Astrocyte of the cerebellum (primary cell): ENCODE data around the gene ASCL3.

Experiments used
- DNase-seq: peaks from one replicate; pipeline ENCODE4 v3.0.0-alpha.2; 2011; ENCODE audit warnings: low read depth
- H3K4me3 ChIP-seq: 2 replicates; pipeline ENCODE4 v1.5.1; 2011; ENCODE audit warnings: mild to moderate bottlenecking, low read depth, low read length, moderate library complexity
- in situ Hi-C: cut with HindIII; loops from 2 replicates; pipeline ENCODE4 v1.10.0; 2017; ENCODE audit warnings: low sequenced_read_pairs
- TF ChIP-seq, protein P1 (sequence below): IDR thresholded peaks from 2 replicates; pipeline ENCODE4 v1.5.1; 2012; ENCODE audit warnings: low read length, low read depth, moderate library complexity, mild to moderate bottlenecking; ENCODE audit errors: missing control alignments

ASCL3 gene

DNA sequence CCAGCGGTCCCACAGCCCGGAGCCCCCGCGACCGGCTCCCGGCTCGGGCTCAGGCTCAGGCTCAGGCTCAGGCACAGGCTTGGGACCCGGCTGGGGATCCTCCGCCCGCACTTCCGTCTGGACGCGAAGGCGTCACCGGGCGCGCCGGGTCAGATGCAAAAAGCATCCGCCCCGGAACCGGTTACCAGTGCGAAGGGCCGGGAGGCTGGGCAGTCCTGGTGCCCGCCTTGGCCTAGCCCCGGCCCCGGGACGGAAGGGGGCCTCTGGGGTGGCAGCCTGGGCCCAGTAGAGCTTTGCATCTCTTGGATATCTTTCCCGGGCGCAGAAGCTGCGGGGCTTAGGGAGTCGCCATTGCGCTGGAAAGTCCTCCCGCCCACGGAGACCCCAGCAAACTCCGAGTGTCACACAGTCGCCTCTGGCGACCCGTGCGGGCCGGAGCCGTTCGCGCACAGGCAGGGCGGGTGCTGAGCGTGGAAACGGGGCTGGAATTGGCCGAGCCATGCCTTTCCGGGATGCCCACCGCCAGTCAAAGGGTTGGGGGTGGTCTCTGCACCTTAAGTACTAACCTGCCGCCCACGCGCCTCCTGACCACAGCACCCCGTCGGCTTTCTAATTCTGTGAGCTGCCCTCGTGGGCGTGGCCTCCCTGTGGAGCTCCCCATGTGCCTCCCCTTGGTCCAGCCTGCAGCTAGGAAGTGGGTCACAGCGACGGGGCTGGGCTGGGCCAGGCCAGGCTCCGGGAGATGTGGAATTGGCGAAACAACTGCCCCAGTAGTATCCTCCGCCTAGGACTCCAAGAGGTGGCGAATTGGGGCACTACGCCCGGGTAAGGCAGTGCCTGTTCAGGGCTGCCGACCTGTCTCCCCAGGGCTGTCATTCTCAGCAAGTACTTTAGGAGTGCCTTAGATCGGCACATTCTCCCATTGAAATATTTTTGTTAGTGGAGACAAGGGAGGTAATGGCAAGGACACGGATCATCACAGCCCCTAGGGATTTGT lies 21.8 kb upstream of the ASCL3 start, which contains the start of gene TMEM9B:
TSS of gene TMEM9B (minus strand) at position 119 of the 997 bp plus-strand sequence. CDS start 129 bp downstream, outside the sequence.
- TF ChIP-seq, protein P1, sequence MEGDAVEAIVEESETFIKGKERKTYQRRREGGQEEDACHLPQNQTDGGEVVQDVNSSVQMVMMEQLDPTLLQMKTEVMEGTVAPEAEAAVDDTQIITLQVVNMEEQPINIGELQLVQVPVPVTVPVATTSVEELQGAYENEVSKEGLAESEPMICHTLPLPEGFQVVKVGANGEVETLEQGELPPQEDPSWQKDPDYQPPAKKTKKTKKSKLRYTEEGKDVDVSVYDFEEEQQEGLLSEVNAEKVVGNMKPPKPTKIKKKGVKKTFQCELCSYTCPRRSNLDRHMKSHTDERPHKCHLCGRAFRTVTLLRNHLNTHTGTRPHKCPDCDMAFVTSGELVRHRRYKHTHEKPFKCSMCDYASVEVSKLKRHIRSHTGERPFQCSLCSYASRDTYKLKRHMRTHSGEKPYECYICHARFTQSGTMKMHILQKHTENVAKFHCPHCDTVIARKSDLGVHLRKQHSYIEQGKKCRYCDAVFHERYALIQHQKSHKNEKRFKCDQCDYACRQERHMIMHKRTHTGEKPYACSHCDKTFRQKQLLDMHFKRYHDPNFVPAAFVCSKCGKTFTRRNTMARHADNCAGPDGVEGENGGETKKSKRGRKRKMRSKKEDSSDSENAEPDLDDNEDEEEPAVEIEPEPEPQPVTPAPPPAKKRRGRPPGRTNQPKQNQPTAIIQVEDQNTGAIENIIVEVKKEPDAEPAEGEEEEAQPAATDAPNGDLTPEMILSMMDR: no peak
- peak within 1 kb of the TSS; percentile 81 for H3K4me3 ChIP-seq
- in situ Hi-C loops: no loop called here
- peak; percentile 29 for DNase-seq

GRCh38 chr11:8963569-8964323 lies 20.9 kb upstream of the ASCL3 start:
- DNase-seq: peak; percentile 4
- in situ Hi-C loops: no loop called here
- TF ChIP-seq, protein P1: no peak
- peak overlapping the region; percentile 81 for H3K4me3 ChIP-seq

DNA sequence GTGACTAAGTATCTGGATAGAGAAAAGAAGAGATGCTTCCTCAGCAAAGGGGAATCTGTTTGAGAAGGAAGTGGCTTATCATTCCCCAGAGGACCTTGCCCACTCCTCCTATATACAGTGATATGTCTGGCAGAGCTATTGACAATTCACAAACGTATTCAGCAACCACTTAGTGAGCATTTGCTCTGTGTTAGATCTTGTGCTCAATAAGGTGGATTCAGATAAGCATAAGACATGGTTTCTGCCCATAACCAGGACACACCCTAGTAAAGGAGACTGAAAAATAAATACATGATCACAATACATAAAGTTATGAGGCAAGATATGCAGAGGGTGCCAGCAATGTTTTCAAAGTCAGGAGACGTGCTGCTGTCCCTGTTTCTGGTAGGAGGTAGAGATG lies 20.0 kb upstream of the ASCL3 start:
- DNase-seq: no peak
- TF ChIP-seq, protein P1: no peak
- H3K4me3 ChIP-seq: peak overlapping the region; percentile 81
- in situ Hi-C loops: no loop called here

DNA sequence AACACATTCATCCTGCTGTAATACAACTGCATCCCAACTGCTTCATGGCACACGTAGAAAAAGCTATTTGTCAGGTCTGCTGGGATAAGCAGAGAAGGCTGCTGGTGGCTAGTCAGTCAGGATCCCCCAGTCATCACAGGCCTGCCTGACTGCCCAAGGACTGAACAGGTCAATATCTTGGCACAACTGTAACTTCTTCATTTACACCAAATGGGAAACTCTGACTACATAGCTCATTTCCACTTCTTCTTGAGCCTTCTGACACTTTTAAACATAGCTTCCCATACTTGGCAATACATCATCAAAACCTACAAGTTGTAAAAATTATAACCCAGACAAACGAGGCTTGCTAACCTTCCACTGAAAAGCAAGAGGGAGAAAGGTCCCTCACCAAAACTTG lies 18.6 kb upstream of the ASCL3 start:
- H3K4me3 ChIP-seq: no peak overlapping the region
- TF ChIP-seq, protein P1: no peak
- no peak for DNase-seq
- in situ Hi-C loops: no loop called here

- TF ChIP-seq, protein P1: peak; percentile 65
- in situ Hi-C loops: no loop called here
- no peak overlapping the region for H3K4me3 ChIP-seq
- DNase-seq: peak; percentile 84
Observed at GRCh38 chr11:8959546-8960166, 16.8 kb upstream of the ASCL3 start.

DNA sequence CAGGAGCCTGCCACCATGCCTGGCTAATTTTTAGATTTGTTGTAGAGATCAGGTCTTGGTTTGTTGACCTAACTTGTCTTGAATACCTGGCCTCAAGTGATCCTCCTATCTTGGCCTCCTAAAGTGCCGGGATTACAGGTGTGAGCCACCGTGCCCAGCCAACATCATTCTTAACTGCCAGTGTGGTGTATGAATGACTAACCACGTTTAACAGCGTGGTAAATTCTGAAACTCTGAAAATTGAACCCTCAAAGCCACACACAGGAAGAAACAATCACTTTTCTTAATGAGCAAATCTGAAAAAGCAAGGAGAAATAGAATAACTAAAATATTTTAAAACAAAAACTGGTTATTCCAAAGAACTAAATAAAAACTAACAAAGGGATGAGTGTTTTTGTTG lies 14.0 kb upstream of the ASCL3 start:
- in situ Hi-C loops: no loop called here
- no peak for DNase-seq
- H3K4me3 ChIP-seq: no peak overlapping the region
- TF ChIP-seq, protein P1: no peak
